GM18867 (cell line): ENCODE data around the gene LRP1B.

ENCODE experiments used
- ATAC-seq: cut with Tn5 transposase; IDR thresholded peaks from one replicate; pipeline ENCODE4 v1.9.1; 2021; ENCODE audit warnings: mild to moderate bottlenecking, moderate library complexity; ENCODE audit not compliant: unreplicated experiment

The LRP1B gene

DNA sequence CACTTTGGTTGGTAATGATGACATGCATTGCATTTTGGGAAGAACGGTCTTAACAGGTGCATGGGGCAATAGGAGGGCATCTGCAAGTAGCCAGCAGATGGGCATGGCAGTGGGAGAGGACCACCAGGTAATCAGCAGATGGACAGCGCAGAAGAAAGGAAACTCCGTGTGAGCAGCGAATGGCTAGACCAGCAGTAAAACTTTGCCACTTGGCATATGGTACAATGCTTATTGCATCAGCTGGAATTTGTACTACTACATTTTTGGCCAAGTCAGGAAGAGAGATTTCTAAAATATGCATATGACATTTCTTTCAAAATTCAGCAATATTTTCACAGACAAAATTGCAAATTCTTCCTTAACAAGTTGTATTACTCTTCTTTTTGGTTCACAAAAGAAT, 768.5 kb downstream of the LRP1B start:
- no peak for ATAC-seq

DNA sequence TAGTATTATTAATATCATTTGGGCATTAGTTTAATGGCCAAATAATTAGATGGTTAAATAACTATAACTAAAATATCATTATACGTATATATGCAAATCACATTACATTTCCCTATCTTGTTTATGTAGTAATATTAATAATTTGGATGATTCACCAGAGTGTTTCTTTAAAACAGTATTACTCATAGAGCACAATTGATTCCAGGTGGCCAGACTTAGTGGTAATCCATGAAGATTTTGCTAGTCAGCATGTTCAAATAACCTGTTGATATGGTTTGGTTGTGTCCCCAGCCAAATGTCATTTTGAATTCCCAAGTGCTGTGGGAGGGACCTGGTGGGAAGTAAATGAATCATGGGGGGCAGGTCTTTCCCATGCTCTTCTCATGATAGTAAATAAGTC, 782.3 kb downstream of the LRP1B start:
- ATAC-seq: no peak

DNA sequence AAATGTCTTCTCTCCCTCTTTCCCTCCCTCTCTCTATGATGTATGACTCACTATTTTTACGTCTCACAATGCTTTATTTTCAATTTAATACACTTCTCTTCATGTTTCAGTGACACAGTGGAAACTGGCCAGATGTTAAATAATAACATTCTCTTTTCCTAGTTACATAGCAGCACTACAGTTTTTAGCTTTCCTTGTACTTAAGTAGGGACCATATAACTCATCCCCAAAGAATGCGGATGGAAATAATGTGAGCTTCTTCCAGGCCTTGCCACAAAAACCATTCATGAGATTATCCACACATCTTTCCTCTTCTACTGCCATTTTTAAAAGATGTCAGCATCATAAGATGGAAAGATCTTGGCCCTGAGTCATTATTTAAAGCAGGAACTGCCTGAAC, 789.4 kb downstream of the LRP1B start:
- no peak for ATAC-seq

DNA sequence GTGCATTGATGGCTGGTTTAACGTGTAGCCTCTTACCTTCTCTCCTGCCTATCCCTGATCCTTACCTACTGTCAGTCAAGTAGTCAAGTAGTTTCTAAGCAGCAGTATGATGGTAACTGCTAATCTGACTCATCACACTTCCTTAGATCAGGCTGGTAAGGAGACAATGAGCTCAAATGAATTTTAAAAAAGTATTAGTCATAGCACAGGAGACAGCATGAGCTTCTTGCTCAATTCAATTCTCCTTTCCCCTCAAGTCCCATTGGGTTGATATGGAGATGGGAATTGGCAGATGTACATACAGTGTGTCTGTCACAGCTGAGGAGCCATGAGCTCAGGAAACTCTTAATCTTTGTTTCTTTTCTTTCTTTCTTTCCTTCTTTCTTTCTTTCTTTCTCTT, 799.7 kb downstream of the LRP1B start:
- ATAC-seq: no peak

DNA sequence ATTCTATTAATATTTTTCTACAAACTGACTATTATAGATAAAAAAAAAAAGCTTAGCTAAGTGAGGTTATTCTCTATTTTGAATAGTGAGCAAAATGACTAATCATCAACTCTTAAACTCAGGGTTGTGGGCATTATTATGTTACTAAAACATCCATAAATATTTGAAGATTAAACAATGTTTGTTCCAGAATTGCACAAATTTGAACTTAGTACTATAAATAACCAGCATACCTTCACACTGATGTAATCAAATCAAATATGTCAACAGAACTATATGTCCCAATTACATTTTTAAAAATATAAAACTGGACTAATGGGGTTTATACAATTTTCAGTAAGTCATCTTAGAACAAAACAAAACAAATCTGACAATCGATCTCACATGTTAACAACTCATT, 800.9 kb downstream of the LRP1B start:
- ATAC-seq: no peak

DNA sequence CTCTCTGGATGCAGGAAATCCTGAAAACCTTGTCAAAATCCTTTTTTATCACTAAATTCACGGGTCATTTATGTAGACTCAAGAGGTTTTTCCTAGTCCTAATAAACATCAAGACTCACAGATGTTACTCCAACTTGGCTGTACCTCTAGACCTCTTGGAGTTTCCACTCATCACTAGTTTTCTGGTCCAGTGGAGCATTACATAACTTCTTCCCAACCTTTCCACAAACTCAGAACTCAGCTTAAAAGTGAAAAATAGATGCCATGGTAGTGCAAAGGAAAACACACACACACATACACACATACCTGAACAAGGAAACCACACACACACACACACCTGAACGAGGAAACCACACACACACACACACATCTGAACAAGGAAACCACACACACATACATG, 807.2 kb downstream of the LRP1B start:
- ATAC-seq: no peak

DNA sequence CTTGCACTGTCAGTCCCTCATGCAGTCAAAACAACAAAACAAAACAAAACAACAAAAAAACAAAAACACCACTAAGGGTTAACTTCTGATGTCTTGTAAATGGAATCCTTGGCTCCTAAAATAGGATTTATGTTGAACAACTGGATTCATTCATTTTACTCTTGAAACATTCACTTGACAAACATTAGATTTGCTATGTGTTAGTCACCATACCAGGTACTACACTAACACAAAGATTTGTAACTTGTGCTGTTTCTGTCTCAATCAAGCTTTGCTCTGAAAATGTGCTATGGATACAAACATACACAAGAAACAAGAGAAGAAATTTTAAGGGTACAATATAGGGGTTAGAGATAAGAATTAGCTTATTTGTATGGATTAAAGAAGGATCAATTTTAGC, 812.8 kb downstream of the LRP1B start:
- ATAC-seq: no peak

DNA sequence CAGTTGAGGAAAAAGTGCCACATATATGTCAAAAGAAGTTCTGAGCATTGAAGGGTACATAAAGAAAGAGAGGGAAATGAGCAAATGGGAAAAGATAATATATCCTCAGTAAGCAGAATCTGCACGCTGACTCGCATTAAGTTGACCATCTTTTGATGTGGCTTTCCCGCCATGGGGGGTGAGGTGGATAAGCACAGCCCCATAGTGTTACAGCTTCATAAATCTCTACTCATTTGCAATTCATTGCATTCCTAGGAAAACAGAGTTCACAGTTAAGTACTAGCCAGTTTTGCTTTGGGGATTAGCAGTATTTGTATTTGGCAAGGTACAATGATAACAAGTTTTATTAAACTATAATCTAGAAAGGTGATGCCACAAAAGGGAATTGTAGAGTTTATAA, 814.2 kb downstream of the LRP1B start:
- no peak for ATAC-seq

DNA sequence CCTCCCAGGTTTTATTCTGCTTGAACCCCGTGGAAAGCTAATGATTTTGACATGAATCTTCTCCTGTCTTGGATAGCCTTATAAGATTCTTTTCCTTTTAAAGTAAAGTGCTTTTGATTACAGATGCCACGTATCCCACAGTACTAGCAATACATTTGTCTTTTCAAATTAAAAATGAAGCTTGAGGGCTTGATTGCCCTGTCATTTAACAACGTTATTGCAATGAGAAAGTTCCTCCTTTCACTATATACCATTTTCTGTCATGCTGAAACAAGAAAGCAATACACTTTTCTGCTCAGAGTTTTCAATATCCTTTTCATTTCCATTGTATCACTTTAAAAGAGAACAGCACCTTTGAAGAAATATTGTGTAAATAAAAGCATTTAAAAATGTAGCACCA, 814.7 kb downstream of the LRP1B start:
- ATAC-seq: no peak

DNA sequence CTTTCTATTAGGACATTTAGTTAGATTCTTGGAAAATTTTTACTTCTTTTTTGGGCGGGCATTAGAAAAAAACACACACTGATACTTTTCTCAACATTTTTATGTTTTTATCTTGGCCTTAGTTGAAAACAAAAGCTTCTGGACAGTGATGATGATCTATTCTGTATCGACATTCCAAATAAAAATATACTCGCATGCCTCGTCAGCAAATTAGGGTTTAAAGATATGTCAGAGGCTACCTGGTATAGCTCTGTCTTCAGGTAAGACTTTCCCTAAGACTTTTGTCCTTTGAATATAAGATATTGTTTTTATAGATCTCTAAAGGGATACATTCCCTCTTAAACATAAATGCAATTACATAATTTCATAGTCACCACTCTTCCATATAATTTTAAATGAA, 816.8 kb downstream of the LRP1B start:
- ATAC-seq: no peak

DNA sequence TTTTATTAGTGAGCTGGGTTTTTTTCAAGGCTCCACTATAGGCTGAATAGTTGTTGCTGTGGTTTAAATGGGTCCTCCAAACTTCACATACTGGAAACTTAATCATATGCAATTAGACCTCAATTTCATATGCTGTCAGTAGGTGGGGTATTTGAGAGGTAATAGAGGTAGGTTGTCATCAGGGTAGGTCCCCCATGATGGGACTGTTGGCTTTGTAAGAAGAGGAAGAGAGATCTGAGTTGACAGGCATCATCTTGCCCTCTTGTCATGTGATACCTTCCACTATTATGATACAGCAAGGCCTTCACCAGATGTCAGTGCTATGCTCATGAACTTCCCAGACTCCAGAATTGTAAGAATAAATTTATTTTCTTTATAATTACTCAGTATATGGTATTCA, 819.4 kb downstream of the LRP1B start:
- ATAC-seq: no peak

DNA sequence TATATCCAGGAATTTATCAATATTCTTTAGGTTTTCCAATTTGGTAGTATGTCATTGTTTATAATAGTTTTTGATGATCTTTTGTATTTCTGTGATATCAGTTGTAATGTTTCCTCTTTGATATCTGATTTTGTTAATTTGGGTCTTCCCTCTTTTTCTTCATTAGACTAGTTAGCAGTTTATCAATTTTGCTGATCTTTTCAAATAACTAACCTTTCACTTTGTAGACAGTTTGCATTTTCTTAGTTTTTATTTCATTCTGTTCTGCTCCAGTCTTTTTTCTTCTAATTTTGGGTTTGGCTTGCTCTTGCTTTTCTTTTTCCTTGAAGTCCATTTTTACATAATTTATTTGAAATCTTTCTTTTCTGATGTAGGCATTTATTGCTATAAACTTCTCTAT, 824.4 kb downstream of the LRP1B start:
- ATAC-seq: no peak

DNA sequence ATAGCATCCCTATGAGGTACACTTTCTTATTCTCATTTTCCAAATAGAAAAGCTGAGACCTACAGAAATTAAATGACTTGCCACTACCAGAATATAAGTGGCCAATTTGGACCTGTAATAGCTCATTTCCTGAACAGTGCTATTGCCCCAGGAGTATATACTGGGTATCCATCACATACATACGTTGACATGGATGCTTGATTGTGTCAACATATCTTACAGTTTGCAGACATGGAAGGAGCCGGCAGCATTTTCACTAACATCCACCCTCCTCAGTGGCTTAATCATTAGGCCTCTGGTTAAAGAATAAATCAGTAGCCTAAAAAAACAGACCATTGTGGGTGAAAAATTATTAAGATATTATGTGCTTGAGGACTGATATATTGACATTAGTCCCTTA, 829.3 kb downstream of the LRP1B start:
- ATAC-seq: no peak

DNA sequence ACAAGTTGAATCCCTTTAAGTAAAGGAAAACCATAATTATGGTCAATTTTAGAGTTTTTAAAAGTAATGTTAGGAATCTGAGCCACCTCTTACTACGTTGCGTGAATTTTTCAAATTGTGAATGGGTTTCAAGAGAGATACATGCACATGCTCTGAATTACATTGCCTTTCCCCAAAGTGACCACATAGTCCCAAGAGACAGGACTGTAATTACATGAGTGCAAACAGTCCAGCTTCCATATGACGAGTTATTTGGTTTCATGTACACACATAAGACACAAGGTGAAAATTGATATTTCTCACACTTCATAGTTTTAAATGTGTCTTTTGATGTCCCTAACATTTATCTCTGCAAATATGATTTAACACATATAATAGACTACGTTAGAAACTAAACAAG, 850.8 kb downstream of the LRP1B start:
- no peak for ATAC-seq

DNA sequence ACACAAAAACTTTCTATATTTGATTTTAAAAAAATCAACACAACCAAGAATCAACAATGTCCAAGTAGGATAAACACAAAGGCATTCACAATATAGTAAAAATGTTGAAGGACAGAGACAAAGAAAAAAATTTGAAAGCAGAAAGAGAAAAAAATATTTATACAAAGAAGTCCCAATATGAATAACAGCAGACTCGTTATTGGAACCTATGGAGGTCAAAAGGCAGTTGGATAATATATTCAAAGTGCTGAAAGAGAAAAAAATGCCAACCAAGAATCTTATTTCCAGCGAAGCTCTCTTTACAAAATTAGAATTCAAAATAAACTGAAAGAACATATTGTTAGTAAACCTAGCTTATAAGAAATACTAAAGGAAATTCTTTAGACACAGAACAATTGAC, 859.5 kb downstream of the LRP1B start:
- no peak for ATAC-seq

DNA sequence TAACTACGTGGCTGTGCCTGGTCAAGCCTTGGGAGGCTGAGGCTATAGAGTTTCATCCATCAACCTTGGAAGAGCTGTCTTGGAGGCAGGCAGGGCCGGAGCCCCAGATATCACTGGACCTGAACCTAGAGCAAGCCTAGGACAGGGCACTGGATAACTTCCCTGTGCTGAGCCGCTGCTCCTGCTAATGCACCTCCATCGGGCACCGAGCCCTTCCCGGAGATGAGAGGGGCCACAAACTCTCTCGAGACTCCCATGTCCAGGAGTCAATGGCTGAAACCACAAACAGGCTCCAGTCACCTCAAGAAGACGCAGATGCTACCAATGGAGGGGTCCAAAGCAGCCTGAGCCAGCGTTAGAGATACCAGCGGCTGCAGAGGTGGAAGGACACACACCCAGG, 866.0 kb downstream of the LRP1B start:
- no peak for ATAC-seq

DNA sequence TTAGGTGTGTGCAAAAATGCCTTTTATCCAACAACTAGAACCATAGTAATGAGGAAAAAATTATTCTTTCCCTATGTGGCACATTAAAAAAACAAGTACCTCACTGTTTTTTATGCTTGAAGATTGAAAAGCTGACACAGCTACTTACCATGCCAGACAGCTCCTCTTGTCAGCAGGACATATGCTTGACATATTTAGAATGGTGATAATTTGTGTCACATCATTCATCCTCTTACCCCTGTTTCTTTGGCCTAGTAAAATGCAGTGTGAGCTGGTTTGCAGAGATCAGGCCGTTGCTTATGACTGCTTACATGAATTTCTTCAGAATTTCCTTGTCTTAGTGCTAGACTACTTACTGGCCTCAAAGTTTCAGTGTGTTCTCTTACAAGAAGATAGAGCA, 869.9 kb downstream of the LRP1B start:
- ATAC-seq: no peak

DNA sequence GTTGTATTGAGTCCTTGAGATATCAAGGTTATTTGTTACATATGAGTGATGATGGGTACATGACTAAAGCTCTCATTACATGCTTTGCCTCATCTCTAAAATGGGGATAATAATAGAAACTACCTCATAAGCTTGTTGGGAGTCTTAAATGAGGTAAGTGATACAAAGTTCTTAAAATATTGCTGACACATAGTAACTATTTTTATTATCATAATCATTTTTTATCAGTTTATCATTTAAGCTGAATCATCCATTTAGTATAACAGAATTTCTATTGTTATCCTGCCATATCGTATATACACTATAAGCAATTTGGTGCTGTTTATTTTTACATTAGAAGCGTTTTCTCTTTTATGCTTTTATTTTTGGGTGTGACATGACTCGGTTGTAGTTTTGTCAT, 871.1 kb downstream of the LRP1B start:
- ATAC-seq: no peak

DNA sequence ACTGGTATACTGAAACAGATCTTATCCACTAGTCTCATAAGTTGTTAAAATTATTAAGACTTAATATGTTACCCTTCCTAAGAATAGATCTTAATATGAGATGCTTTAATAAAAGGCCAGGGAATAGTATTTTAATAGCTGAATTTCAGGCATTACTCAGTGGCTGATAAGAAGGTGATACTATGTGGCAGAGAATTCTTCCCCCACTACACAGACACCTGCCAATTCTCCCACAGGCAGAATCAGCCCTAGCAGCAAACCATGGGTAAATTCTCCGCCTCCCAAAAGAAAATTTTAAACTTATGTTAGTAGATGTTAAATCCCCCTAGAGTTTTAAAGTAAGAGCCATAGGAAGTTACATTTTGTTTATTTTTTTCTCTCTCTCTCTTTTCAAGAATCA, 888.8 kb downstream of the LRP1B start:
- ATAC-seq: no peak

DNA sequence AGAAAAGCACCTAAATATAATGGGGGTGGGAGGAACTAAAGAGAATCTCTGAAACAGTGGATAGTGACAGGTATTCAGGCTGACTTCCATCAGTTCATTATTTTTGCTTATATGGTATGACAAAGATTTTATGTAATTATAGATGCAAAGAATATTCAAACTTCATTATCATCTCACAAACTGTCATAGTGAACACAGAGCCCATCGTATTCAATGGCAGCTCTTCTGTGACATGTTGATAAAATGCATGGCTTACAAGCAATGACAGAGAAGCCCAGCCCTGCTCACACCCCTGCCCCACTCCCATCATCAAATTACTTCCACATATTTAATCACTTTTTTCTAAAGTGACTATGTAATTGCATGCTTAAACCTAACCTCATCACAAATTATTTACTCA, 904.3 kb downstream of the LRP1B start:
- no peak for ATAC-seq

DNA sequence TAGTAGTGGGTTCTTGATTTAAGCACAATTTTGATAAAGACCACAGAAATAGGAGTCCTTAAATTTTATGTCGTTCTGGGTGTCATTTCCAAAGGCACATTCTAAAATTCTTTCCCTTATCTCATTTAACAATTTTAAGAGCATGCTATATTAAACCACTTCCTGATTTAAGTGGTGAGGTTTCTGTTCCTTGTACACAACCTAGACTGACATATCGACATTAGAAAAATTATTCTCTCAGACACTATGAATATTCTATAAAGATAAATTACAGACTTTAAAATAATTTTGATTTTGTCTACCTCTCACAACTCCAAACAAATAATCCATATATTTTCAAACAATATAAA, 923.8 kb downstream of the LRP1B start:
- no peak for ATAC-seq

DNA sequence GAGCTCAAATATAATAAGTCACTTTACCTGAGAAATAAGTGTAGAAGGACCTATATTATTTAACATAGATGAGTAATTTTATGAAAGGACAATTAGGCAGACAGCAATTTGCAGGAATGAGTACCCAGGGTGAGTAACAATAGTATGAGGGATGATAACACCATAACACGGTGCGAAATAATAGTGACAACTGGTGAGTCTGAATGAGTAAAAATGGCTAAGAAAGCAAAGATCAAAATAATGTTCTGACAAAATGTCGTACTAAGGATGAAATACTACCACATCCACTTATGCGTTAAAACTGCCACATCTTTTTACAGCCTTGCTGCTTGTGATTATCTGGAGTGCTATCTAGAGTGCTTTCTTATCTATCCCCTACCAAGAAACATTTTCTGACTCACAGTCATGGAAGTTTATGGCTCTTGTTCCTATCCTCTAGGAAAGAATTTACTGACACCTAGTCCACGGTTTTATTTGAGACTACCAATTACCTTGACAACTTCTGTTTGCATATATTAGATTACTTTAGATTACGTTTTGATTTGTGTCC, 929.7 kb downstream of the LRP1B start:
- no peak for ATAC-seq

DNA sequence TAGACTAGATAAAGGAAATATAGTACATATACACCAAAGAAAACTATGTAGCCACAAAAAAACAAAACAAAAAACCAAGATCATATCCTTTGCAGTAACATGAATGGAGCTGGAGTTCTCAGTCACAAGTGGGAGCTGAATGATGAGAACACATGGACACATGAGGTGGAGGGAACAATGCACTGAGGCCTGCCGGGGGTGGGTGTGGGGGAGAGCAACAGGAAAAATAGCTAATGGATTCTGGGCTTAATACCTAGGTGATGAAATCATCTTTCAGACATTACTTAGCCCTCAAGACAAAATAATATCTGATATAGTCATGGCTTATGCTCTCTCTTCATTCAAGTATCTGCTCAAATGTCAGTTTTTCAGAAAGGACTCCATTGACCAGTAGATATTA, 930.6 kb downstream of the LRP1B start:
- ATAC-seq: no peak

DNA sequence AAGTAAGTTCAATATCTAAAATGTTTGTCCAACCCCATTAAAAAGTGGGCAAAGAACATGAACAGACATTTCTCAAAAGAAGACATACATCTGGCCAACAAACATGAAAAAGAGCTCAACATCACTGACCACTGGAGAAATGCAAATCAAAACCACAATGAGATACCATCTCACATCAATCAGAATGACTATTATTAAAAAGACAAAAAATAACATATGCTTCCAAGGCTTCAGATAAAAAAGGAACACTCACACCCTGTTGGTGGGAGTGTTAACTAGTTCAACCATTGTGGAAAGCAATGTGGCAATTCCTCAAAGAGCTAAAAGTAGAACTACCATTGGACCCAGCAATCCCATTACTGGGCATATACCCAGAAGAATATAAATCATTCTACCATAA, 931.1 kb downstream of the LRP1B start:
- no peak for ATAC-seq
